SH-SY5Y (cell line): ENCODE results near the gene PKIG.

Experiments used
- GATA2 ChIP-seq: IDR thresholded peaks from 2 replicates; pipeline ENCODE4 v1.6.1; 2011; ENCODE audit warnings: mild to moderate bottlenecking, low read depth, low read length
- GATA3 ChIP-seq: IDR thresholded peaks from 2 replicates; pipeline ENCODE4 v1.6.1; 2011; ENCODE audit warnings: low read depth, mild to moderate bottlenecking, low read length, moderate library complexity

- TF ChIP-seq GATA2 = no peak
- no peak for TF ChIP-seq GATA3
Measured at GRCh38 chr20:44644230-44644617, 61.8 kb downstream of the PKIG start.
